Measurements from ENCODE around the gene CPSF6. TPM values are rescaled to one million over a fixed set of nuclear protein-coding genes. Genes with fewer than 3 reads are reported as not detected.

Gene CPSF6
- total RNA-seq, 1 experiment from 2014 or later, result 124 TPM

DNA sequence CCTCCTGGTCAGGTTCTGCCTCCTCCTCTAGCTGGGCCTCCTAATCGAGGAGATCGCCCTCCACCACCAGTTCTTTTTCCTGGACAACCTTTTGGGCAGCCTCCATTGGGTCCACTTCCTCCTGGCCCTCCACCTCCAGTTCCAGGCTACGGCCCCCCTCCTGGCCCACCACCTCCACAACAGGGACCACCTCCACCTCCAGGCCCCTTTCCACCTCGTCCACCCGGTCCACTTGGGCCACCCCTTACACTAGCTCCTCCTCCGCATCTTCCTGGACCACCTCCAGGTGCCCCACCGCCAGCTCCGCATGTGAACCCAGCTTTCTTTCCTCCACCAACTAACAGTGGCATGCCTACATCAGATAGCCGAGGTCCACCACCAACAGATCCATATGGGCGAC, 19.3 kb downstream of the CPSF6 start:
- H3K36me3 Mint-ChIP-seq, result peaks cover 74% of the 10 kb centered on the region
- H3K4me3 Mint-ChIP-seq, result no peak overlapping the region
- no peaks in the 10 kb centered on the region for H3K27me3 Mint-ChIP-seq (ENCODE audit: low read depth)
- no peaks in the 10 kb centered on the region for H3K9me3 Mint-ChIP-seq
- POLR2A ChIA-PET, result no interaction called here
- CTCF ChIA-PET, result no interaction called here
- no peaks in the 10 kb centered on the region for H3K4me1 Mint-ChIP-seq
- 0 out of 2 replicates have a peak overlapping the region, but pooled peaks have one; percentile 57 for H3K27ac Mint-ChIP-seq
- TF ChIP-seq ZNF317 (CRISPR knock-in tag; IDR thresholded peaks at IDR 0.05; ENCODE audit: borderline replicate concordance, low read depth), result no peak
- TF ChIP-seq TEAD4 (CRISPR knock-in tag; IDR thresholded peaks at IDR 0.05), result no peak
- no peak for TF ChIP-seq GTF2I (CRISPR knock-in tag; conservative IDR thresholded peaks at IDR 0.05)
- TF ChIP-seq ATF3 (CRISPR knock-in tag; conservative IDR thresholded peaks at IDR 0.05), result no peak
- no peak for TF ChIP-seq NR1H2 (CRISPR knock-in tag; IDR thresholded peaks at IDR 0.05)
- ATAC-seq (no peak), DNase-seq (ENCODE audit: low spot score) (no peak)

- H3K9me3 Mint-ChIP-seq, result no peaks in the 10 kb centered on the region
- ChIA-PET CTCF (no interaction called here), POLR2A (no interaction called here)
- no peak for ATAC-seq
- no peaks in the 10 kb centered on the region for H3K4me1 Mint-ChIP-seq
- H3K36me3 Mint-ChIP-seq, result peaks cover 69% of the 10 kb centered on the region
- DNase-seq (ENCODE audit: low spot score), result no peak
- TF ChIP-seq, protein P1, sequence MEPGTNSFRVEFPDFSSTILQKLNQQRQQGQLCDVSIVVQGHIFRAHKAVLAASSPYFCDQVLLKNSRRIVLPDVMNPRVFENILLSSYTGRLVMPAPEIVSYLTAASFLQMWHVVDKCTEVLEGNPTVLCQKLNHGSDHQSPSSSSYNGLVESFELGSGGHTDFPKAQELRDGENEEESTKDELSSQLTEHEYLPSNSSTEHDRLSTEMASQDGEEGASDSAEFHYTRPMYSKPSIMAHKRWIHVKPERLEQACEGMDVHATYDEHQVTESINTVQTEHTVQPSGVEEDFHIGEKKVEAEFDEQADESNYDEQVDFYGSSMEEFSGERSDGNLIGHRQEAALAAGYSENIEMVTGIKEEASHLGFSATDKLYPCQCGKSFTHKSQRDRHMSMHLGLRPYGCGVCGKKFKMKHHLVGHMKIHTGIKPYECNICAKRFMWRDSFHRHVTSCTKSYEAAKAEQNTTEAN (CRISPR knock-in tag; IDR thresholded peaks at IDR 0.05), result no peak
- no peak for TF ChIP-seq ZNF512 (CRISPR knock-in tag; IDR thresholded peaks at IDR 0.05; ENCODE audit: borderline replicate concordance)
- no peaks in the 10 kb centered on the region for H3K27me3 Mint-ChIP-seq (ENCODE audit: low read depth)
- H3K4me3 Mint-ChIP-seq, result no peak overlapping the region
- no peak overlapping the region for H3K27ac Mint-ChIP-seq
Observed at GRCh38 chr12:69262264-69262974, 23.1 kb downstream of the CPSF6 start.

- Mint-ChIP-seq H3K27me3 (ENCODE audit: low read depth) (no peaks in the 10 kb centered on the region), H3K27ac (no peak overlapping the region; the same call in 1 of the 2 replicates), H3K36me3 (peaks cover 54% of the 10 kb centered on the region), H3K4me1 (no peaks in the 10 kb centered on the region), H3K4me3 (no peak overlapping the region), H3K9me3 (no peaks in the 10 kb centered on the region)
- ChIA-PET POLR2A (no interaction called here), CTCF (interaction anchor here (0.6 to 2.1 kb wide), 5 partner anchors 11 to 357 kb away, joined by 3 to 15 read pairs (median 4); no protein-coding TSS in a partner anchor)
- TF ChIP-seq CREB1 (CRISPR knock-in tag; IDR thresholded peaks at IDR 0.05), result no peak
- TF ChIP-seq FOXK1 (CRISPR knock-in tag; IDR thresholded peaks at IDR 0.05), result no peak
- TF ChIP-seq ZNF121 (CRISPR knock-in tag; IDR thresholded peaks at IDR 0.05), result no peak
- TF ChIP-seq GABPB1 (CRISPR knock-in tag; IDR thresholded peaks at IDR 0.05), result no peak
- TF ChIP-seq ZNF317 (CRISPR knock-in tag; IDR thresholded peaks at IDR 0.05; ENCODE audit: borderline replicate concordance, low read depth), result no peak
- TF ChIP-seq CREM (CRISPR knock-in tag; IDR thresholded peaks at IDR 0.05), result no peak
- TF ChIP-seq, protein P2, sequence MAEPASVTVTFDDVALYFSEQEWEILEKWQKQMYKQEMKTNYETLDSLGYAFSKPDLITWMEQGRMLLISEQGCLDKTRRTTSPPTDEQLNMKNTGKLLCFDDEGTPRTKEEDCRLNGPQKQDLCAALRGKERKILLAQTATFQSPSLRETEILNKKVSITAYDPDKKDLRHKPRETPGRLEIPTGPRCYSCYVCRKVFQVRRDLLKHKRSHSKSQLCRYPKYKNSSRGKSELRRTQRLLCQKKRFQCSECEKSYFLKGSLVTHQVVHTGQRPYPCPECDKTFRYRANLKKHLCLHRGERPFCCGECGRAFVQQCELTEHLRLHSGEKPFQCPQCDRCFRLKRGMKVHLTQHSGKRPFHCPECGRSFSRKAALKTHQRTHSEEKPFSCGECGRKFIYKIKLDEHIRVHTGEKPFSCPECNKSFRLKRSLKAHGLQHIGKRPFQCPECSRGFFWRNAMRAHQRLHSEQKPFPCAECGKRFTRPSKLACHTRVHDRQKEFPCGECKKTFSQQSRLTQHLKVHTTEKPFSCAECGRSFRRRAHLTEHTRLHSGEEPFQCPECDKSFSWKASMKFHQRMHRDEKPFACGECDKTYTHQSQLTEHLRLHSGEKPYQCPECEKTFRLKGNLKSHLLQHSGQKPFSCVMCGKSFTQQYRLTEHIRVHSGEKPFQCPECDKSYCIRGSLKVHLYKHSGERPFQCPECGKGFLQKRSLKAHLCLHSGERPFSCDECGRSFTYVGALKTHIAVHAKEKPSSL (CRISPR knock-in tag; conservative IDR thresholded peaks at IDR 0.05), result no peak
- no peak for TF ChIP-seq ZNF416 (CRISPR knock-in tag; IDR thresholded peaks at IDR 0.05)
- TF ChIP-seq SMAD4 (CRISPR knock-in tag; IDR thresholded peaks at IDR 0.05), result no peak
- TF ChIP-seq PRRX2 (CRISPR knock-in tag; IDR thresholded peaks at IDR 0.05), result no peak
- TF ChIP-seq ZNF263 (CRISPR knock-in tag; IDR thresholded peaks at IDR 0.05; ENCODE audit: low read depth), result no peak
- TF ChIP-seq RORB (CRISPR knock-in tag; IDR thresholded peaks at IDR 0.05), result no peak
- no peak for TF ChIP-seq MAX (CRISPR knock-in tag; IDR thresholded peaks at IDR 0.05)
- TF ChIP-seq, protein P3, sequence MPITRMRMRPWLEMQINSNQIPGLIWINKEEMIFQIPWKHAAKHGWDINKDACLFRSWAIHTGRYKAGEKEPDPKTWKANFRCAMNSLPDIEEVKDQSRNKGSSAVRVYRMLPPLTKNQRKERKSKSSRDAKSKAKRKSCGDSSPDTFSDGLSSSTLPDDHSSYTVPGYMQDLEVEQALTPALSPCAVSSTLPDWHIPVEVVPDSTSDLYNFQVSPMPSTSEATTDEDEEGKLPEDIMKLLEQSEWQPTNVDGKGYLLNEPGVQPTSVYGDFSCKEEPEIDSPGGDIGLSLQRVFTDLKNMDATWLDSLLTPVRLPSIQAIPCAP (CRISPR knock-in tag; IDR thresholded peaks at IDR 0.05), result no peak
- no peak for TF ChIP-seq ZNF512 (CRISPR knock-in tag; IDR thresholded peaks at IDR 0.05; ENCODE audit: borderline replicate concordance)
- TF ChIP-seq, protein P4, sequence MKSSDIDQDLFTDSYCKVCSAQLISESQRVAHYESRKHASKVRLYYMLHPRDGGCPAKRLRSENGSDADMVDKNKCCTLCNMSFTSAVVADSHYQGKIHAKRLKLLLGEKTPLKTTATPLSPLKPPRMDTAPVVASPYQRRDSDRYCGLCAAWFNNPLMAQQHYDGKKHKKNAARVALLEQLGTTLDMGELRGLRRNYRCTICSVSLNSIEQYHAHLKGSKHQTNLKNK (CRISPR knock-in tag; IDR thresholded peaks at IDR 0.05), result no peak
- TF ChIP-seq, protein P5, sequence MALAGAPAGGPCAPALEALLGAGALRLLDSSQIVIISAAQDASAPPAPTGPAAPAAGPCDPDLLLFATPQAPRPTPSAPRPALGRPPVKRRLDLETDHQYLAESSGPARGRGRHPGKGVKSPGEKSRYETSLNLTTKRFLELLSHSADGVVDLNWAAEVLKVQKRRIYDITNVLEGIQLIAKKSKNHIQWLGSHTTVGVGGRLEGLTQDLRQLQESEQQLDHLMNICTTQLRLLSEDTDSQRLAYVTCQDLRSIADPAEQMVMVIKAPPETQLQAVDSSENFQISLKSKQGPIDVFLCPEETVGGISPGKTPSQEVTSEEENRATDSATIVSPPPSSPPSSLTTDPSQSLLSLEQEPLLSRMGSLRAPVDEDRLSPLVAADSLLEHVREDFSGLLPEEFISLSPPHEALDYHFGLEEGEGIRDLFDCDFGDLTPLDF (CRISPR knock-in tag; IDR thresholded peaks at IDR 0.05), result no peak
- TF ChIP-seq JUN (CRISPR knock-in tag; IDR thresholded peaks at IDR 0.05), result no peak
- DNase-seq (ENCODE audit: low spot score) (no peak), ATAC-seq (no peak)
Observed at GRCh38 chr12:69265205-69265604, 25.8 kb downstream of the CPSF6 start.
